IMR-90 (cell line): ENCODE results near the gene GPR176. TPM values are rescaled to one million over a fixed set of nuclear protein-coding genes. Genes with fewer than 3 reads are reported as not detected.

ENCODE experiments used
- ATAC-seq: fragments of 200-7000 bp; cut with Tn5 transposase; 2 replicates; pipeline ENCODE4 v1.9.1; 2020; ENCODE audit warnings: low read depth, mild to moderate bottlenecking, moderate library complexity
- BruUV-seq: library from RNA; stranded (reverse); fragments of 400-500 nt; replicated peaks from 2 replicates; lab custom pipeline; 2021; lab: Mats Ljungman, UMichigan
- CTCF ChIA-PET: fragments of 300-600 bp; formaldehyde crosslinking; extraction: SDS; loops from one replicate; lab custom pipeline; 2021; ENCODE audit warnings: antibody characterized with exemption; lab: Yijun Ruan, JAX
- POLR2A ChIA-PET: fragments of 300-600 bp; sonication (Branson Sonifier 250); formaldehyde crosslinking; loops from one replicate; lab custom pipeline; 2022; ENCODE audit warnings: antibody characterized with exemption; ENCODE audit not compliant: unreplicated experiment; lab: Charles Lee
- DNase-seq: peaks from one replicate; pipeline ENCODE4 v3.0.0; 2013
- H2AFZ ChIP-seq: replicated peaks from 2 replicates; pipeline ENCODE3; 2013; ENCODE audit warnings: low read length, mild to moderate bottlenecking; ENCODE audit not compliant: poor library complexity
- H2AK5ac ChIP-seq: 2 replicates; pipeline ENCODE4 v1.6.1; 2013; ENCODE audit warnings: low read depth, low read length, inconsistent platforms
- H2AK9ac ChIP-seq: replicated peaks from 2 replicates; pipeline ENCODE3; 2013; ENCODE audit warnings: mild to moderate bottlenecking, low read depth, low read length, moderate library complexity; ENCODE audit not compliant: poor library complexity
- H2BK120ac ChIP-seq: 2 replicates; pipeline ENCODE4 v1.6.1; 2013; ENCODE audit warnings: low read depth, low read length, inconsistent platforms
- H2BK15ac ChIP-seq: 3 replicates; pipeline ENCODE4 v1.6.1; 2013; ENCODE audit warnings: low read depth, low read length, inconsistent platforms
- H2BK20ac ChIP-seq: 2 replicates; pipeline ENCODE4 v1.6.1; 2013; ENCODE audit warnings: low read depth, mild to moderate bottlenecking, inconsistent platforms, low read length, moderate library complexity
- H2BK5ac ChIP-seq: 2 replicates; pipeline ENCODE4 v1.6.1; 2013; ENCODE audit warnings: mild to moderate bottlenecking, low read depth, low read length, inconsistent platforms; ENCODE audit not compliant: poor library complexity, severe bottlenecking
- H3K14ac ChIP-seq: replicated peaks from 2 replicates; pipeline ENCODE4 v1.6.1; 2013; ENCODE audit warnings: low read depth, low read length, inconsistent platforms
- H3K18ac ChIP-seq: 2 replicates; pipeline ENCODE4 v1.6.1; 2013; ENCODE audit warnings: low read depth, low read length, control low read depth
- H3K23ac ChIP-seq: 2 replicates; pipeline ENCODE4 v1.6.1; 2013; ENCODE audit warnings: low read depth, low read length, inconsistent platforms
- H3K27ac ChIP-seq: 2 replicates; pipeline ENCODE4 v1.5.1; 2013; ENCODE audit warnings: mild to moderate bottlenecking, control low read depth, low read length; ENCODE audit not compliant: insufficient read depth
- H3K27me3 ChIP-seq: 2 replicates; pipeline ENCODE4 v1.6.1; 2013; ENCODE audit warnings: low read length; ENCODE audit not compliant: control insufficient read depth, insufficient read depth
- H3K36me3 ChIP-seq: 2 replicates; pipeline ENCODE4 v1.6.1; 2013; ENCODE audit warnings: low read length, mixed read lengths; ENCODE audit not compliant: control insufficient read depth, insufficient read depth
- H3K4ac ChIP-seq: 2 replicates; pipeline ENCODE4 v1.6.1; 2013; ENCODE audit warnings: low read depth, low read length, inconsistent platforms
- H3K4me1 ChIP-seq: 2 replicates; pipeline ENCODE4 v1.6.1; 2013; ENCODE audit warnings: low read length, mixed read lengths; ENCODE audit not compliant: control insufficient read depth, insufficient read depth
- H3K4me2 ChIP-seq: 2 replicates; pipeline ENCODE4 v1.6.1; 2013; ENCODE audit warnings: low read depth, mild to moderate bottlenecking, control low read depth, low read length, moderate library complexity
- H3K4me3 ChIP-seq: 2 replicates; pipeline ENCODE4 v1.5.1; 2013; ENCODE audit warnings: low read depth, mild to moderate bottlenecking, control low read depth, low read length, moderate library complexity; ENCODE audit not compliant: insufficient read depth
- H3K56ac ChIP-seq: 2 replicates; pipeline ENCODE4 v1.6.1; 2013; ENCODE audit warnings: low read length, inconsistent platforms; ENCODE audit not compliant: insufficient read depth; ENCODE audit errors: extremely low read depth
- H3K79me1 ChIP-seq, 2 experiments: 2 replicates each; pipeline ENCODE4 v1.6.1; 2013; ENCODE audit warnings: low read length in 2 of 2, inconsistent platforms in 1 of 2, low read depth in 1 of 2
- H3K9ac ChIP-seq: 2 replicates; pipeline ENCODE4 v1.6.1; 2013; ENCODE audit warnings: low read depth, low read length, control low read depth
- H3K9me1 ChIP-seq: 2 replicates; pipeline ENCODE4 v1.6.1; 2013; ENCODE audit warnings: low read length, inconsistent platforms; ENCODE audit not compliant: insufficient read depth
- H3K9me3 ChIP-seq: 2 replicates; pipeline ENCODE4 v1.6.1; 2013; ENCODE audit warnings: low read length; ENCODE audit not compliant: control insufficient read depth, insufficient read depth
- H4K20me1 ChIP-seq: 2 replicates; pipeline ENCODE4 v1.6.1; 2013; ENCODE audit warnings: low read length, inconsistent platforms; ENCODE audit not compliant: insufficient read depth
- H4K5ac ChIP-seq: 2 replicates; pipeline ENCODE4 v1.6.1; 2013; ENCODE audit warnings: mild to moderate bottlenecking, low read depth, low read length, control low read depth
- H4K8ac ChIP-seq, 2 experiments: 2 replicates each; pipeline ENCODE4 v1.6.1; 2013; ENCODE audit warnings: low read depth in 2 of 2, low read length in 2 of 2, control low read depth in 1 of 2, inconsistent platforms in 1 of 2
- H4K91ac ChIP-seq: 2 replicates; pipeline ENCODE4 v1.6.1; 2013; ENCODE audit warnings: low read depth, low read length, inconsistent platforms; ENCODE audit not compliant: insufficient read depth
- BHLHE40 ChIP-seq: fragments of 150-350 bp; IDR thresholded peaks from 2 replicates; pipeline ENCODE4 v1.6.1; 2016; ENCODE audit warnings: mild to moderate bottlenecking, low read depth, low read length
- CEBPB ChIP-seq: IDR thresholded peaks from 2 replicates; pipeline ENCODE4 v1.6.1; 2012; ENCODE audit warnings: low read depth, low read length, improper control_type of control experiment
- CHD1 ChIP-seq: IDR thresholded peaks from 2 replicates; pipeline ENCODE4 v1.6.1; 2012; ENCODE audit warnings: low read depth, low read length, improper control_type of control experiment
- MAZ ChIP-seq: IDR thresholded peaks from 2 replicates; pipeline ENCODE4 v1.6.1; 2012; ENCODE audit warnings: low read depth, mild to moderate bottlenecking, low read length, improper control_type of control experiment, moderate library complexity, borderline replicate concordance
- MXI1 ChIP-seq: IDR thresholded peaks from 2 replicates; pipeline ENCODE4 v1.6.1; 2012; ENCODE audit warnings: low read depth, mild to moderate bottlenecking, low read length, moderate library complexity, borderline replicate concordance
- POLR2A ChIP-seq: IDR thresholded peaks from 2 replicates; pipeline ENCODE4 v1.6.1; 2012; ENCODE audit warnings: mild to moderate bottlenecking, low read depth, low read length
- RAD21 ChIP-seq: IDR thresholded peaks from 2 replicates; pipeline ENCODE4 v1.6.1; 2012; ENCODE audit warnings: low read length, improper control_type of control experiment
- RCOR1 ChIP-seq: IDR thresholded peaks from 2 replicates; pipeline ENCODE4 v1.6.1; 2012; ENCODE audit warnings: mild to moderate bottlenecking, low read length, improper control_type of control experiment; ENCODE audit not compliant: insufficient replicate concordance
- SMC3 ChIP-seq: fragments of 150-350 bp; IDR thresholded peaks from 2 replicates; pipeline ENCODE4 v1.6.1; 2016; ENCODE audit warnings: low read depth, mild to moderate bottlenecking, antibody characterized with exemption, low read length, moderate library complexity
- WGBS, 2 experiments: methylation state at CpG; one replicate each; pipeline versions ENCODE4 v1.1.5 to v1.1.7; 2013; ENCODE audit warnings: missing lambda C conversion rate in 2 of 2; ENCODE audit not compliant: insufficient read length in 1 of 2; ENCODE audit errors: extremely low coverage in 2 of 2; 5-methylcytosine and 5-hydroxymethylcytosine counted together
- dilution Hi-C: fragments of 300-500 bp; cut with HindIII; formaldehyde crosslinking; loops from one replicate; pipeline ENCODE4 v1.14.3; 2018; ENCODE audit warnings: low sequenced_read_pairs; ENCODE audit not compliant: unreplicated experiment
- in situ Hi-C: fragments of 300-500 bp; cut with MboI; formaldehyde crosslinking; loops from 3 replicates; pipeline ENCODE4 v1.14.3; 2019; ENCODE audit warnings: low sequenced_read_pairs, inconsistent platforms, mixed read lengths
- intact Hi-C: fragments of 100-400 bp; cut with micrococcal nuclease; formaldehyde crosslinking; loops from 2 replicates; pipeline ENCODE4 v1.10.0; 2022
- polyA plus RNA-seq, 3 experiments: library from polyadenylated mRNA; depleted of rRNA; stranded (reverse); fragments of >200 nt; gene quantifications; 2 replicates each; pipeline ENCODE4 v1.2.3, GENCODE V29; 2012; ENCODE audit warnings: low replicate concordance in 1 of 3
- total RNA-seq: library from RNA; depleted of rRNA; stranded (reverse); fragments of >200 nt; gene quantifications from 2 replicates; pipeline ENCODE4 v1.2.3, GENCODE V29; 2012
- TF ChIP-seq, protein P1 (sequence below): conservative IDR thresholded peaks from 2 replicates; pipeline ENCODE4 v1.5.1; 2012; ENCODE audit warnings: mild to moderate bottlenecking, low read depth, low read length, improper control_type of control experiment

GPR176 gene
- total and polyA plus RNA-seq, 2 of the 4 experiments (the other 2 are of a cell fraction) = 114 to 246 TPM

DNA sequence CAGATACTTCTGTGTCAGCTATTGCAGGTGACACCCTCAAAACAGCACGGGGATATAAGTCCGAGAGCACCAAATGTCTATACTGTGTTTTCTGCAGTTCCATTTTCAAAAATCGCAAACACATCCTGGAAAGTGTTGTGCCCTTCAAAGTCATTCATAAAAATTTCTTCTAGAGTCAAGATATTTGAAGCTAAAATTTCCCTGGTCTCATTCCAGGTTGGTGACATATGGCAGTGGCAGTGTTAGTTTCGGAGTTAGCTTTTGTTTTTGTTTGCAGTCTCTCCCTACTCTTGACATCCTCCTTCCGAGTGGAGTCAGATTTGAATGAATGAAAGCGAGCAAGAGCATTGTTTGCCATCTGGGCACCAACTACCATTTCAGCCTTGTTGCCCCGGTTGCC is 134.2 kb downstream of the GPR176 start:
- H3K4ac ChIP-seq = no peak overlapping the region
- no peak overlapping the region for H3K23ac ChIP-seq
- CTCF ChIA-PET = no interaction called here
- no peaks in the 10 kb centered on the region for H3K36me3 ChIP-seq
- H2BK5ac ChIP-seq = no peak overlapping the region
- dilution Hi-C loops (no loop called here), in situ Hi-C loops (loop anchor here (10.0 kb wide), 1 partner anchor 169 kb away; no protein-coding TSS in a partner anchor), intact Hi-C loops (loop anchor here (1.0 to 10.0 kb wide), 6 partner anchors 171 to 1081 kb away; partner anchors contain the start of gene BMF)
- POLR2A ChIA-PET = no interaction called here
- DNase-seq = no peak
- H2AK9ac ChIP-seq = no peak overlapping the region
- no peak overlapping the region for H3K56ac ChIP-seq
- H2BK15ac ChIP-seq = no peak overlapping the region
- WGBS, 2 experiments = no CpG with 5 or more reads among the region's 7 CpGs
- no peak for TF ChIP-seq BHLHE40
- TF ChIP-seq CEBPB = no peak
- TF ChIP-seq CHD1 = no peak
- TF ChIP-seq, protein P1, sequence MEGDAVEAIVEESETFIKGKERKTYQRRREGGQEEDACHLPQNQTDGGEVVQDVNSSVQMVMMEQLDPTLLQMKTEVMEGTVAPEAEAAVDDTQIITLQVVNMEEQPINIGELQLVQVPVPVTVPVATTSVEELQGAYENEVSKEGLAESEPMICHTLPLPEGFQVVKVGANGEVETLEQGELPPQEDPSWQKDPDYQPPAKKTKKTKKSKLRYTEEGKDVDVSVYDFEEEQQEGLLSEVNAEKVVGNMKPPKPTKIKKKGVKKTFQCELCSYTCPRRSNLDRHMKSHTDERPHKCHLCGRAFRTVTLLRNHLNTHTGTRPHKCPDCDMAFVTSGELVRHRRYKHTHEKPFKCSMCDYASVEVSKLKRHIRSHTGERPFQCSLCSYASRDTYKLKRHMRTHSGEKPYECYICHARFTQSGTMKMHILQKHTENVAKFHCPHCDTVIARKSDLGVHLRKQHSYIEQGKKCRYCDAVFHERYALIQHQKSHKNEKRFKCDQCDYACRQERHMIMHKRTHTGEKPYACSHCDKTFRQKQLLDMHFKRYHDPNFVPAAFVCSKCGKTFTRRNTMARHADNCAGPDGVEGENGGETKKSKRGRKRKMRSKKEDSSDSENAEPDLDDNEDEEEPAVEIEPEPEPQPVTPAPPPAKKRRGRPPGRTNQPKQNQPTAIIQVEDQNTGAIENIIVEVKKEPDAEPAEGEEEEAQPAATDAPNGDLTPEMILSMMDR = no peak
- no peak for TF ChIP-seq MAZ
- TF ChIP-seq RCOR1 = no peak
- no peak for TF ChIP-seq POLR2A
- no peak for TF ChIP-seq SMC3
- no peak for TF ChIP-seq MXI1
- TF ChIP-seq RAD21 = no peak
- H4K91ac ChIP-seq = no peak overlapping the region
- H3K9ac ChIP-seq = no peak overlapping the region
- no peak overlapping the region; the same call in 1 of the 2 replicates for H2AK5ac ChIP-seq
- H3K4me2 ChIP-seq = no peak overlapping the region
- no peaks in the 10 kb centered on the region for H3K27me3 ChIP-seq
- ATAC-seq = no peak
- no peak overlapping the region for H3K18ac ChIP-seq
- H3K4me1 ChIP-seq = peaks cover 24% of the 10 kb centered on the region
- H3K9me3 ChIP-seq = no peaks in the 10 kb centered on the region
- no peak overlapping the region for H2AFZ ChIP-seq
- no peak overlapping the region for H3K14ac ChIP-seq
- no TSS peak for BruUV-seq
- H3K79me1 ChIP-seq = peaks cover 13 to 56% of the 10 kb centered on the region in 2 experiments
- no peak overlapping the region for H3K27ac ChIP-seq
- peaks cover 7% of the 10 kb centered on the region for H3K9me1 ChIP-seq
- no peak overlapping the region for H4K5ac ChIP-seq
- H2BK120ac ChIP-seq = no peak overlapping the region; the same call in 1 of the 2 replicates
- no peak overlapping the region for H2BK20ac ChIP-seq
- peaks cover 4% of the 10 kb centered on the region; the same call in 1 of the 2 replicates for H4K20me1 ChIP-seq
- no peak overlapping the region; a peak in 1 of 4 replicates for H4K8ac ChIP-seq
- no peak overlapping the region for H3K4me3 ChIP-seq
